Measurements from ENCODE around the gene SLC4A2. TPM values are rescaled to one million over a fixed set of nuclear protein-coding genes. Genes with fewer than 3 reads are reported as not detected.

Gene SLC4A2
- polyA plus RNA-seq, 3 donors = 21.6 to 132 (median 23.8) TPM

- TF ChIP-seq CTCF (IDR thresholded peaks at IDR 0.05) = no peak
- H2AFZ ChIP-seq (ENCODE audit: insufficient read depth, low read depth, low read length, poor library complexity, severe bottlenecking) = no peak overlapping the region
- no CpG with 5 or more reads among the region's 7 CpGs for WGBS (ENCODE audit: insufficient coverage)
- no peaks in the 10 kb centered on the region for H3K36me3 ChIP-seq (replicated peaks in 1 of 2; ENCODE audit: control insufficient read depth in 1 of 2, insufficient read depth in 2 of 2, low read length in 2 of 2)
- H3K4me1 Mint-ChIP-seq = peaks cover 20% of the 10 kb centered on the region
- H3K36me3 Mint-ChIP-seq = peaks cover 1 to 3% of the 10 kb centered on the region in 2 donors
- H3K4me1 ChIP-seq (ENCODE audit: control insufficient read depth in 1 of 2, insufficient read depth in 2 of 2, low read length in 2 of 2) = peaks cover 12 to 21% of the 10 kb centered on the region in 2 donors
- H3K4me2 ChIP-seq (replicated peaks; ENCODE audit: extremely low read depth, low read length, poor library complexity, severe bottlenecking) = no peak overlapping the region
- H3K9ac ChIP-seq (ENCODE audit: insufficient read depth, low read length, poor library complexity, severe bottlenecking) = no peak overlapping the region
- H3K27me3 ChIP-seq (ENCODE audit: control insufficient read depth in 2 of 2, insufficient read depth in 2 of 2, low read length in 2 of 2) = peaks cover 23 to 46% of the 10 kb centered on the region in 2 donors
- H3K4me3 ChIP-seq (replicated peaks in 1 of 3; ENCODE audit: low read depth in 2 of 3, low read length in 3 of 3) = no peak overlapping the region
- H3K9me3 Mint-ChIP-seq = peaks cover 0 to 16% (median 5%) of the 10 kb centered on the region in 7 donors
- H3K79me2 ChIP-seq (ENCODE audit: insufficient read depth, low read length) = no peaks in the 10 kb centered on the region
- H3K27ac Mint-ChIP-seq = no peak overlapping the region
- DNase-seq = no peak
- H4K20me1 ChIP-seq (ENCODE audit: insufficient read depth, low read length) = no peaks in the 10 kb centered on the region
- no peak overlapping the region for H3K27ac ChIP-seq (ENCODE audit: low read depth in 1 of 2, low read length in 2 of 2)
- intact Hi-C loops (cut with micrococcal nuclease) = no loop called here
- peaks cover 0 to 6% of the 10 kb centered on the region in 2 donors for H3K9me3 ChIP-seq (replicated peaks in 1 of 2; ENCODE audit: control insufficient read depth in 1 of 2, insufficient read depth in 1 of 2, low read length in 2 of 2)
- peak overlapping the region in 1 of 2 donors; percentile 74 for H3K4me3 Mint-ChIP-seq
- peaks cover 53 to 82% (median 55%) of the 10 kb centered on the region in 3 donors for H3K27me3 Mint-ChIP-seq (ENCODE audit: low read depth in 3 of 3)
Observed at GRCh38 chr7:151020231-151020630, 39.2 kb upstream of the SLC4A2 start.

GRCh38 chr7:151023232-151023631 is 36.2 kb upstream of the SLC4A2 start:
- peaks cover 14 to 19% of the 10 kb centered on the region in 2 donors for H3K4me1 ChIP-seq (ENCODE audit: control insufficient read depth in 1 of 2, insufficient read depth in 2 of 2, low read length in 2 of 2)

More at GRCh38 chr7:151023232-151023631, 36.2 kb upstream of the SLC4A2 start:
- Histone ChIP-seq H3K9me3 (replicated peaks in 1 of 2; ENCODE audit: control insufficient read depth in 1 of 2, insufficient read depth in 1 of 2, low read length in 2 of 2) (peaks cover 0 to 6% of the 10 kb centered on the region in 2 donors), H3K27ac (ENCODE audit: low read depth in 1 of 2, low read length in 2 of 2) (no peak overlapping the region), H3K79me2 (ENCODE audit: insufficient read depth, low read length) (no peaks in the 10 kb centered on the region), H3K9ac (ENCODE audit: insufficient read depth, low read length, poor library complexity, severe bottlenecking) (no peak overlapping the region), H4K20me1 (ENCODE audit: insufficient read depth, low read length) (no peaks in the 10 kb centered on the region), H3K36me3 (replicated peaks in 1 of 2; ENCODE audit: control insufficient read depth in 1 of 2, insufficient read depth in 2 of 2, low read length in 2 of 2) (no peaks in the 10 kb centered on the region), H3K4me3 (replicated peaks in 1 of 3; ENCODE audit: low read depth in 2 of 3, low read length in 3 of 3) (no peak overlapping the region), H2AFZ (ENCODE audit: insufficient read depth, low read depth, low read length, poor library complexity, severe bottlenecking) (no peak overlapping the region), H3K27me3 (ENCODE audit: control insufficient read depth in 2 of 2, insufficient read depth in 2 of 2, low read length in 2 of 2) (peaks cover 22 to 36% of the 10 kb centered on the region in 2 donors), H3K4me2 (replicated peaks; ENCODE audit: extremely low read depth, low read length, poor library complexity, severe bottlenecking) (no peak overlapping the region)
- peaks cover 41 to 64% (median 43%) of the 10 kb centered on the region in 3 donors for H3K27me3 Mint-ChIP-seq (ENCODE audit: low read depth in 3 of 3)
- TF ChIP-seq CTCF (IDR thresholded peaks at IDR 0.05) = no peak
- no peak for DNase-seq
- H3K4me3 Mint-ChIP-seq = no peak overlapping the region
- intact Hi-C loops (cut with micrococcal nuclease) = no loop called here
- 80% methylated on average over 7 of the region's 10 CpGs for WGBS (ENCODE audit: insufficient coverage)
- H3K4me1 Mint-ChIP-seq = peaks cover 17% of the 10 kb centered on the region
- peaks cover under 1 to 3% of the 10 kb centered on the region in 2 donors for H3K36me3 Mint-ChIP-seq
- peaks cover 0 to 10% (median 5%) of the 10 kb centered on the region in 7 donors for H3K9me3 Mint-ChIP-seq
- no peak overlapping the region for H3K27ac Mint-ChIP-seq

All from CD14-positive monocyte (primary cell).